K562 (cell line): ENCODE measurements around the gene IL17RC. TPM values are rescaled to one million over a fixed set of nuclear protein-coding genes. Genes with fewer than 3 reads are reported as not detected.

Source experiments
- CCAR2 ChIP-seq: fragments of 200-400 bp; formaldehyde crosslinking; IDR thresholded peaks from 2 replicates; pipeline ENCODE4 v1.6.1; 2017; ENCODE audit warnings: mild to moderate bottlenecking, low read depth, low read length
- E2F3 ChIP-seq: fragments of 250-450 bp; sonication (Bioruptor Pico); IDR thresholded peaks from 2 replicates; pipeline ENCODE4 v1.4.0; 2020; ENCODE audit warnings: mild to moderate bottlenecking
- E2F8 ChIP-seq: fragments of 450-650 bp; IDR thresholded peaks from 2 replicates; pipeline ENCODE4 v1.7.1; 2018; ENCODE audit warnings: mild to moderate bottlenecking, low read depth; ENCODE audit not compliant: partially characterized antibody
- FIP1L1 ChIP-seq: fragments of 200-400 bp; formaldehyde crosslinking; IDR thresholded peaks from 2 replicates; pipeline ENCODE4 v1.6.1; 2018; ENCODE audit warnings: mild to moderate bottlenecking, low read depth, low read length; ENCODE audit not compliant: poor library complexity, severe bottlenecking
- GABPA ChIP-seq: fragments of 200-800 bp; sonication (Bioruptor generic); conservative IDR thresholded peaks from 2 replicates; pipeline ENCODE4 v1.6.1; 2016; ENCODE audit warnings: low read depth, missing genetic modification characterization, missing compliant biosample characterization
- HIVEP1 ChIP-seq: fragments of 250-450 bp; sonication (Bioruptor Pico); IDR thresholded peaks from 2 replicates; pipeline ENCODE4 v1.4.0; 2020; ENCODE audit warnings: mild to moderate bottlenecking
- HLTF ChIP-seq: fragments of 450-650 bp; IDR thresholded peaks from 2 replicates; pipeline ENCODE4 v1.6.1; 2016
- KDM5B ChIP-seq: fragments of 200-600 bp; sonication (generic); IDR thresholded peaks from 2 replicates; pipeline ENCODE4 v1.6.1; 2012; ENCODE audit warnings: low read depth, mild to moderate bottlenecking, moderate library complexity, low read length, control low read depth, inconsistent platforms; ENCODE audit not compliant: insufficient replicate concordance
- LARP7 ChIP-seq: fragments of 450-650 bp; IDR thresholded peaks from 2 replicates; pipeline ENCODE4 v1.6.1; 2016
- LCOR ChIP-seq: sonication (generic); formaldehyde crosslinking; IDR thresholded peaks from 2 replicates; pipeline ENCODE4 v1.8.0; 2022; ENCODE audit warnings: mild to moderate bottlenecking, missing genetic modification reagents
- MIER1 ChIP-seq: fragments of 450-650 bp; IDR thresholded peaks from 2 replicates; pipeline ENCODE4 v1.6.1; 2016; ENCODE audit warnings: antibody characterized with exemption, mild to moderate bottlenecking, low read depth
- NUFIP1 ChIP-seq: fragments of 450-650 bp; IDR thresholded peaks from 2 replicates; pipeline ENCODE4 v1.6.1; 2018; ENCODE audit not compliant: partially characterized antibody
- RCOR1 ChIP-seq, 2 experiments: IDR thresholded peaks; 2 replicates each; pipeline ENCODE4 v1.6.1; 2012; ENCODE audit warnings: low read depth in 2 of 2, low read length in 2 of 2, borderline replicate concordance in 1 of 2, improper control_type of control experiment in 1 of 2
- TAL1 ChIP-seq: fragments of 450-650 bp; IDR thresholded peaks from 2 replicates; pipeline ENCODE4 v1.6.1; 2016; ENCODE audit warnings: mild to moderate bottlenecking
- ZNF174 ChIP-seq: fragments of 250-450 bp; sonication (Bioruptor Pico); IDR thresholded peaks from 2 replicates; pipeline ENCODE4 v1.4.0; 2020; ENCODE audit warnings: mild to moderate bottlenecking
- ZNF431 ChIP-seq: sonication (generic); formaldehyde crosslinking; IDR thresholded peaks from 2 replicates; pipeline ENCODE4 v1.8.0; 2022; ENCODE audit warnings: mild to moderate bottlenecking, missing genetic modification reagents
- polyA plus RNA-seq, 8 experiments: library from polyadenylated mRNA; depleted of rRNA in 4 of 8; stranded (reverse) in 5 of 8; unstranded in 3 of 8; fragments of >200 nt; fragmentation: Nextera tagmentation in 2 of 8; fragmentation: Illumina TruSeq in 1 of 8; extraction: Ambion mirVana in 2 of 8; extraction: Trizol in 1 of 8; gene quantifications; 2 replicates each; pipeline versions ENCODE4 v1.2.1 to v1.2.3, GENCODE V29; 2011 to 2014; ENCODE audit warnings: inconsistent platforms in 1 of 8, missing spikeins in 1 of 8
- total RNA-seq, 7 experiments: library from RNA; depleted of rRNA in 6 of 7; stranded (reverse); fragments of >200 nt in 6 of 7; fragmentation: Illumina TruSeq in 2 of 7; extraction: Trizol in 2 of 7; gene quantifications; 2 replicates each; pipeline versions ENCODE4 v1.2.1 to v1.2.3, GENCODE V29; 2011 to 2021; ENCODE audit warnings: low replicate concordance in 1 of 7
- TF ChIP-seq, protein P1 (sequence below), 2 experiments: fragments of 450-650 bp in 1 of 2; sonication (generic) in 1 of 2; formaldehyde crosslinking in 1 of 2; IDR thresholded peaks; 2 replicates each; pipeline versions ENCODE4 v1.7.1 to v1.9.0; 2016 to 2022; ENCODE audit warnings: inconsistent platforms in 1 of 2, mild to moderate bottlenecking in 1 of 2, missing genetic modification reagents in 1 of 2

The IL17RC gene
- total and polyA plus RNA-seq, 9 of the 15 experiments (the other 6 are each of a cell fraction or from before 2014, with no cell fraction given), result 0.15 to 11.4 (median 7.1) TPM; not detected in 1

DNA sequence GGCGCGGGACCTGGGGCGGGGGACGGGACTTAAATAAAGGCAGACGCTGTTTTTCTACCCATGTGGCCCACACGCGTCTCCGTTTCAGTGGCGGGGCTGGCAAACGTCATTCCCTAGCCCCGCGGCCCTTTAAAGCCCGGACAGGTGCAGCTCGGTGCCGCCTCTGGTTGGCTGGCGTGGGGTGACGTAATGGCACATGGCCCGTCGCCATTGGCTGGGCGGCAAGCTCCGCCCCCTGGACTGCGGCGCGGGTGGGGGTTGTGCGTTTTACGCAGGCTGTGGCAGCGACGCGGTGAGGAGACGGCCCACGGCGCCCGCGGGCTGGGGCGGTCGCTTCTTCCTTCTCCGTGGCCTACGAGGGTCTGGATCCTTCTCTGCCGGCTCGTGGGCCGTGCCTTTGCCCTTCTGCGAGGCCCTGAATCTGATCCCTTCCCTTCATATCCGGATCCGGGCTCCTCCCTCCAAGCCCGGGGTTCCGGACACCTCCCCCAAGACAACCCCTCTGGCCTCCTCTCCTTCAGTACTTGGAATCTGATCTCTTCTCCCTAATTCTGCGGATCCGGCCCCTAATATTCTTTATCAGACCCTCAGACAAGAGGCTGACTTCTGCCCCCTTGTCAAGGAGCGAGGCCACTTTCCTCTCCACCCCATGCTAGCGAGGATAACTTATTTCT is 16.8 kb downstream of the IL17RC start, which contains the start of gene CRELD1 (continued):
- TF ChIP-seq KDM5B (peak; percentile 93), FIP1L1 (no peak), E2F8 (peak; percentile 72), E2F3 (CRISPR knock-in tag) (no peak), TAL1 (no peak), LCOR (peak; percentile 88), MIER1 (no peak), HLTF (peak; percentile 14; the same call in 1 of the 2 replicates), CCAR2 (no peak), LARP7 (no peak), RCOR1 (IDR thresholded peaks at IDR 0.05; ENCODE audit: borderline replicate concordance in 1 of 2, low read depth in 2 of 2, low read length in 2 of 2) (peak in 1 of 2 experiments; percentile 3; a peak in 1 of 4 replicates), ZNF431 (peak; percentile 78; the same call in 1 of the 2 replicates), NUFIP1 (no peak), GABPA (peak; percentile 76), ZNF174 (CRISPR knock-in tag) (no peak), HIVEP1 (CRISPR knock-in tag) (0 out of 2 replicates have a peak, but pooled peaks have one; percentile 28)
- TF ChIP-seq, protein P1, sequence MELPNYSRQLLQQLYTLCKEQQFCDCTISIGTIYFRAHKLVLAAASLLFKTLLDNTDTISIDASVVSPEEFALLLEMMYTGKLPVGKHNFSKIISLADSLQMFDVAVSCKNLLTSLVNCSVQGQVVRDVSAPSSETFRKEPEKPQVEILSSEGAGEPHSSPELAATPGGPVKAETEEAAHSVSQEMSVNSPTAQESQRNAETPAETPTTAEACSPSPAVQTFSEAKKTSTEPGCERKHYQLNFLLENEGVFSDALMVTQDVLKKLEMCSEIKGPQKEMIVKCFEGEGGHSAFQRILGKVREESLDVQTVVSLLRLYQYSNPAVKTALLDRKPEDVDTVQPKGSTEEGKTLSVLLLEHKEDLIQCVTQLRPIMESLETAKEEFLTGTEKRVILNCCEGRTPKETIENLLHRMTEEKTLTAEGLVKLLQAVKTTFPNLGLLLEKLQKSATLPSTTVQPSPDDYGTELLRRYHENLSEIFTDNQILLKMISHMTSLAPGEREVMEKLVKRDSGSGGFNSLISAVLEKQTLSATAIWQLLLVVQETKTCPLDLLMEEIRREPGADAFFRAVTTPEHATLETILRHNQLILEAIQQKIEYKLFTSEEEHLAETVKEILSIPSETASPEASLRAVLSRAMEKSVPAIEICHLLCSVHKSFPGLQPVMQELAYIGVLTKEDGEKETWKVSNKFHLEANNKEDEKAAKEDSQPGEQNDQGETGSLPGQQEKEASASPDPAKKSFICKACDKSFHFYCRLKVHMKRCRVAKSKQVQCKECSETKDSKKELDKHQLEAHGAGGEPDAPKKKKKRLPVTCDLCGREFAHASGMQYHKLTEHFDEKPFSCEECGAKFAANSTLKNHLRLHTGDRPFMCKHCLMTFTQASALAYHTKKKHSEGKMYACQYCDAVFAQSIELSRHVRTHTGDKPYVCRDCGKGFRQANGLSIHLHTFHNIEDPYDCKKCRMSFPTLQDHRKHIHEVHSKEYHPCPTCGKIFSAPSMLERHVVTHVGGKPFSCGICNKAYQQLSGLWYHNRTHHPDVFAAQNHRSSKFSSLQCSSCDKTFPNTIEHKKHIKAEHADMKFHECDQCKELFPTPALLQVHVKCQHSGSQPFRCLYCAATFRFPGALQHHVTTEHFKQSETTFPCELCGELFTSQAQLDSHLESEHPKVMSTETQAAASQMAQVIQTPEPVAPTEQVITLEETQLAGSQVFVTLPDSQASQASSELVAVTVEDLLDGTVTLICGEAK (IDR thresholded peaks at IDR 0.05), result peak; percentile 60
- TF ChIP-seq, protein P1 (CRISPR knock-in tag; IDR thresholded peaks at IDR 0.05), result 0 out of 2 replicates have a peak, but pooled peaks have one; percentile 2
